Spleen (tissue), 11 donors: ENCODE data around the gene GREB1L. TPM values are rescaled to one million over a fixed set of nuclear protein-coding genes. Genes with fewer than 3 reads are reported as not detected.

Experiments used
- DNase-seq: peaks from one replicate; pipeline ENCODE4 v3.0.0-alpha.2; 2020
- H3K27ac ChIP-seq, 8 donors: fragments of 200-600 bp; sonication (generic) in 7 of 8; 1 replicate in 4 of 8; 2 replicates in 4 of 8; pipeline versions ENCODE4 v1.5.0 to v1.8.0; 2016 to 2021; ENCODE audit warnings: inconsistent platforms in 4 of 8, mild to moderate bottlenecking in 4 of 8, moderate library complexity in 1 of 8
- H3K27me3 ChIP-seq, 7 donors: fragments of 200-600 bp; sonication (generic) in 6 of 7; replicated peaks in 1 of 7; 1 replicate in 4 of 7; 2 replicates in 3 of 7; pipeline versions ENCODE4 v1.5.0 to v1.8.0; 2016 to 2021; ENCODE audit warnings: inconsistent platforms in 3 of 7, mild to moderate bottlenecking in 1 of 7
- H3K36me3 ChIP-seq, 6 donors: fragments of 200-600 bp; sonication (generic) in 5 of 6; 1 replicate in 4 of 6; 2 replicates in 2 of 6; pipeline versions ENCODE4 v1.5.0 to v1.8.0; 2016 to 2021; ENCODE audit warnings: inconsistent platforms in 2 of 6
- H3K4me1 ChIP-seq, 6 donors: fragments of 200-600 bp; sonication (generic) in 5 of 6; 1 replicate in 3 of 6; 2 replicates in 3 of 6; pipeline versions ENCODE4 v1.5.0 to v1.8.0; 2016 to 2021; ENCODE audit warnings: inconsistent platforms in 3 of 6
- H3K4me3 ChIP-seq, 8 donors: fragments of 200-600 bp; sonication (generic) in 7 of 8; 1 replicate in 4 of 8; 2 replicates in 4 of 8; pipeline versions ENCODE4 v1.5.0 to v1.8.0; 2016 to 2021; ENCODE audit warnings: inconsistent platforms in 4 of 8, mild to moderate bottlenecking in 4 of 8, moderate library complexity in 2 of 8
- H3K9me3 ChIP-seq, 8 donors: fragments of 200-600 bp; sonication (generic) in 7 of 8; 1 replicate in 4 of 8; 2 replicates in 4 of 8; pipeline versions ENCODE4 v1.5.0 to v1.8.0; 2016 to 2021; ENCODE audit warnings: inconsistent platforms in 4 of 8
- CTCF ChIP-seq, 11 experiments: fragments of 200-600 bp in 7 of 11; fragments of 450-650 bp in 4 of 11; sonication (generic) in 4 of 11; IDR thresholded peaks in 8 of 11; conservative IDR thresholded peaks in 3 of 11; 1 replicate in 7 of 11; 2 replicates in 4 of 11; pipeline versions ENCODE4 v1.4.0 to v1.8.0; 2016 to 2021; ENCODE audit warnings: antibody characterized with exemption in 11 of 11, inconsistent platforms in 4 of 11, mild to moderate bottlenecking in 1 of 11
- POLR2A ChIP-seq, 3 donors: fragments of 450-650 bp; IDR thresholded peaks; one replicate each; pipeline ENCODE4 v1.5.1; 2017; ENCODE audit warnings: antibody characterized with exemption in 3 of 3, mild to moderate bottlenecking in 1 of 3
- POLR2AphosphoS5 ChIP-seq, 3 donors: sonication (generic); formaldehyde crosslinking; IDR thresholded peaks; one replicate each; pipeline ENCODE4 v1.5.1; 2017; ENCODE audit warnings: antibody characterized with exemption in 3 of 3
- WGBS, 5 donors: extraction: QIAGEN DNeasy Blood & Tissue Kit in 3 of 5; methylation state at CpG; one replicate each; pipeline versions ENCODE4 v1.1.5 to v1.1.7; 2013 to 2018; 5-methylcytosine and 5-hydroxymethylcytosine counted together
- intact Hi-C: fragments of 100-400 bp; cut with DNase I; formaldehyde crosslinking; loops from one replicate; pipeline ENCODE4 v1.15.0; 2023; ENCODE audit warnings: low total_unique reads
- polyA plus RNA-seq, 3 donors: library from polyadenylated mRNA; stranded (reverse); fragments of 200-250 nt; gene quantifications; one replicate each; pipeline ENCODE4 v1.2.1, GENCODE V29; 2013
- total RNA-seq, 7 donors: library from RNA; depleted of rRNA in 3 of 7; stranded (reverse); fragments of >200 nt in 3 of 7; fragmentation: NEBNext Ultra II Directional in 4 of 7; extraction: Animal tissue kit (Norgen Biotek cat#: 25700) in 4 of 7; gene quantifications; one replicate each; pipeline versions ENCODE4 v1.1.0 to v1.2.1, GENCODE V29; 2016 to 2021
- donor health status: healthy with polysubstance abuse.
- donor health status: DM: no; HTN: no; CAD: no; lungs with moderate emphysema.
- donor health status: DM: no; HTN: no; CAD: no.
- donor health status: Bipolar disorder and iron deficiency.
- donor health status: healthy.
- donor health status: DM: no; HTN: no; CAD: no.
- donor health status: DM: yes; HTN: yes; CAD: no.

GREB1L gene
- total and polyA plus RNA-seq, 10 donors, result under 0.01 to 0.79 (median 0.57) TPM

GRCh38 chr18:21439431-21439846, 197.4 kb downstream of the GREB1L start:
- no peak overlapping the region for H3K4me3 ChIP-seq
- H3K4me1 ChIP-seq, result no peaks in the 10 kb centered on the region
- TF ChIP-seq POLR2AphosphoS5 (IDR thresholded peaks at IDR 0.05), result no peak
- no peak for TF ChIP-seq POLR2A (IDR thresholded peaks at IDR 0.05)
- no peak for TF ChIP-seq CTCF (IDR thresholded peaks at IDR 0.05 in 8 of 11, conservative IDR thresholded peaks at IDR 0.05 in 3 of 11)
- H3K27me3 ChIP-seq, result peaks cover 0 to 5% (median 0%) of the 10 kb centered on the region in 7 donors
- H3K36me3 ChIP-seq, result no peaks in the 10 kb centered on the region
- no peaks in the 10 kb centered on the region for H3K9me3 ChIP-seq
- 61 to 77% (median 65%) methylated on average over 4 of the region's 4 CpGs for WGBS, 5 donors
- no peak overlapping the region for H3K27ac ChIP-seq
- intact Hi-C loops, result no loop called here
- DNase-seq, result no peak

GRCh38 chr18:21441670-21442069, 199.6 kb downstream of the GREB1L start:
- TF ChIP-seq POLR2AphosphoS5 (IDR thresholded peaks at IDR 0.05) (no peak), CTCF (IDR thresholded peaks at IDR 0.05 in 8 of 11, conservative IDR thresholded peaks at IDR 0.05 in 3 of 11) (no peak), POLR2A (IDR thresholded peaks at IDR 0.05) (no peak)
- H3K9me3 ChIP-seq, result no peaks in the 10 kb centered on the region
- no peak for DNase-seq
- H3K4me3 ChIP-seq, result no peak overlapping the region
- peaks cover 0 to 5% (median 0%) of the 10 kb centered on the region in 7 donors for H3K27me3 ChIP-seq
- no peaks in the 10 kb centered on the region for H3K36me3 ChIP-seq
- intact Hi-C loops, result loop anchor here (5.0 kb wide), 1 partner anchor 249 kb away; no protein-coding TSS in a partner anchor
- 76 to 99% (median 89%) methylated on average over 3 of the region's 3 CpGs for WGBS, 5 donors
- H3K27ac ChIP-seq, result no peak overlapping the region
- H3K4me1 ChIP-seq, result no peaks in the 10 kb centered on the region

GRCh38 chr18:21443776-21444464, 201.9 kb downstream of the GREB1L start:
- TF ChIP-seq CTCF (IDR thresholded peaks at IDR 0.05 in 8 of 11, conservative IDR thresholded peaks at IDR 0.05 in 3 of 11) (no peak), POLR2AphosphoS5 (IDR thresholded peaks at IDR 0.05) (no peak), POLR2A (IDR thresholded peaks at IDR 0.05) (no peak)
- Histone ChIP-seq H3K4me3 (no peak overlapping the region), H3K4me1 (no peaks in the 10 kb centered on the region), H3K36me3 (no peaks in the 10 kb centered on the region), H3K27me3 (peaks cover 0 to 5% (median 0%) of the 10 kb centered on the region in 7 donors), H3K9me3 (no peaks in the 10 kb centered on the region), H3K27ac (no peak overlapping the region)
- WGBS, 5 donors, result 76 to 86% (median 80%) methylated on average over 9 of the region's 9 CpGs
- intact Hi-C loops, result loop anchor here (5.0 kb wide), 1 partner anchor 252 kb away; no protein-coding TSS in a partner anchor
- DNase-seq, result no peak

- Histone ChIP-seq H3K27me3 (peaks cover 0 to 5% (median 0%) of the 10 kb centered on the region in 7 donors), H3K4me3 (no peak overlapping the region), H3K4me1 (no peaks in the 10 kb centered on the region), H3K36me3 (no peaks in the 10 kb centered on the region), H3K9me3 (no peaks in the 10 kb centered on the region), H3K27ac (no peak overlapping the region)
- WGBS, 5 donors, result 82 to 88% (median 83%) methylated on average over 6 of the region's 6 CpGs
- TF ChIP-seq CTCF (IDR thresholded peaks at IDR 0.05 in 8 of 11, conservative IDR thresholded peaks at IDR 0.05 in 3 of 11) (peak in 9 of 11 experiments; percentile 9 to 65 (median 42)), POLR2AphosphoS5 (IDR thresholded peaks at IDR 0.05) (no peak), POLR2A (IDR thresholded peaks at IDR 0.05) (no peak)
- intact Hi-C loops, result loop anchor here (5.0 kb wide), 1 partner anchor 252 kb away; no protein-coding TSS in a partner anchor
- DNase-seq, result no peak
Measured at GRCh38 chr18:21444465-21445212, 202.6 kb downstream of the GREB1L start.
